PFSK-1 (cell line): ENCODE results near the gene SMCO3.

Source experiments
- POLR2AphosphoS5 ChIP-seq: IDR thresholded peaks from 2 replicates; pipeline ENCODE4 v1.6.1; 2012; ENCODE audit warnings: low read depth, mild to moderate bottlenecking, control low read depth, low read length, moderate library complexity
- SIN3A ChIP-seq: IDR thresholded peaks from 2 replicates; pipeline ENCODE4 v1.6.1; 2012; ENCODE audit warnings: mild to moderate bottlenecking, low read length, moderate library complexity, borderline replicate concordance; ENCODE audit not compliant: insufficient read depth
- TAF1 ChIP-seq: IDR thresholded peaks from 2 replicates; pipeline ENCODE4 v1.6.1; 2012; ENCODE audit warnings: low read length, control low read depth, borderline replicate concordance; ENCODE audit not compliant: insufficient read depth

- TF ChIP-seq TAF1 (peak; percentile 95), POLR2AphosphoS5 (peak; percentile 92), SIN3A (peak; percentile 42; the same call in 1 of the 2 replicates)
These were observed 10.8 kb downstream of the SMCO3 start, which contains the start of the genes C12orf60 and WBP11 for GRCh38 chr12:14803011-14803829.
